ENCODE measurements around the gene NXPE3.
A peak's percentile ranks its signal among the peaks of the same experiment; 100 is the strongest.

Gene NXPE3

DNA sequence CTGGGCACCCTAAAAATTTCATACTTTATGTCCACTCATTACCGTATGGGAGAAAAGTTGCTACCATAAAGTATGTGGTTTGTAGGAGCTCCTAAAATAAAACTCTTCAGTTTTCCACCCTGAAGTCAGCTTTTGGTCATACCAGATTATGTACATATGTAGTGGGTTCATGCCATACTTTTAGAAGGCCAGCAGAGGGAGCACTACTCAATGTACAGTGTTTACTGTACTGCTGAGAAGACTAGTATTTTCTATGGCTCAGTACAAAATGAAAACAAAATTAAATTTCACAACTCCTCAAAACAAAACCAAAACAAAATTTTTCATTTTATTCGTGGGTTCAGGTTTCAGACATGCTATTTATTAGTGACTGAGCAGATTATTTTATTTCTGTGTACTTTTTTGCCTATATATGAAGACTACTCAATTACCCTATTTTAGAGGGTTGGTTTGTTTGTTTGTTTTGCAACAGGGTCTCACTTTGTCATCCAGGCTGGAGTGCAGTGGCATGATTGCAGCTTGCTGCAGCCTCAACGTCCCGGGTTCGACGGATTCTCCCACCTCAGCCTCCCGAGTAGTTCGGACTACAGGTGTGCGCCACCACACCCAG, 24.3 kb downstream of the NXPE3 start:
- no peak for DNase-seq (ENCODE audit: low read depth)

- no peak for DNase-seq (ENCODE audit: low read depth)
Observed at GRCh38 chr3:101803939-101804338, 24.9 kb downstream of the NXPE3 start.

GRCh38 chr3:101806491-101806890, 27.5 kb downstream of the NXPE3 start:
- DNase-seq (ENCODE audit: low read depth), result no peak

GRCh38 chr3:101807888-101808287, 28.9 kb downstream of the NXPE3 start:
- DNase-seq (ENCODE audit: low read depth), result no peak

DNA sequence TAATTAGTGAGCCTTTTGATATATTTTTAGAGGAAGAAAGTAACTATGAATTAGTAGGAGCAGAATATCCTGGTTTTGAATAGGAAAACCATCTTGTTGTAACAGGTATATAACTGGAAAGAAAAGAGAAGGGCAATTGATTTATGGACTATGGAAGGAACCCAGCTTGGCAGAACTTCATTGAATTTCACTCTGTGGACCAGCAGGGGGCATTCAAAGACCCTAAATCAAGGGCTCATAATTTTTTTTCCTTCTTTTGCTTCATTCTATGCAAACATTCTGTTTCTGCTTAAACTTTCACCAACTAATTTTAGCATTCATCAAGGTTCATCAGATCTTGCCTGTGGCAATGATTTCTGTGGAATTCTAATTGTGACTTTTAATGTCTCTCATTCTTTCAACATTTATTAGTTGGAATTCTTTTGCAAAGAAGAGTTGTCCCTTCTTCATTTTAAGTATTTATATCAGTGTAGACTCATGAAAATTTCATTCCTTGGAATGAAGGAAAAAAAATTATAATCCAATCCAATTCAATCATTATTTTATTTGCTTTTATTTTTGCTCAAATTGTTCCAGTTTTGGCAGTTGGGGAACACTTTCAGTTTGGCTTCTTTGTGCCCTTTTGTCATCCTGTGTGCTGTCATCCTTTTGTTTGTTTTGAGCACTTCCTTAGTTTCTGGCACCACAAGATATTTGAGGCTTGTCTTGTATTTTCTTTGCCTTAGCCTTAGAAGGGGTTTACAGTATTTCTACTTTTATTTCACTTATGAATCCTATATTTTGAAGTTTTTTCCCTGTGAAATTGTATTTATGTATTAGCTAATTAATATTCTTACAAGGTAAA, 30.4 kb downstream of the NXPE3 start:
- no peak for DNase-seq (ENCODE audit: low read depth)

- DNase-seq (ENCODE audit: low read depth), result no peak
Observed at GRCh38 chr3:101810022-101810418, 31.0 kb downstream of the NXPE3 start.

DNA sequence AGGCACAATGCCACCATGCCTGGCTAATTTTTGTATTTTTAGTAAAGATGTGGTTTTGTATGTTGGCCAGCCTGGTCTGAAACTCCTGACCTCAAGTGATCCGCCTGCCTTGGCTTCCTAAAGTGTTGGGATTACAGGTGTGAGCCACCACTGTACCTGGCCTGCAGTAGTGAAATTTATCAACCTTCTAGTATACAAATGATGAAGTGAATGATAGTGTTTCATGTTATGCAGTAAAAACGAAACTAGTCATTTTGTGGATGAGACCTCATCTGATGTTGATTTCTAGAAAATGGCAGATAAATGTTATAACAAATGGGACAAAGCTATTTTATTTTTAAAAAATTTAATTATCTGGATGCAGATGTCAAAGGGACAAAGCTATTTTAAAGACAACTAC, 32.9 kb downstream of the NXPE3 start:
- no peak for DNase-seq (ENCODE audit: low read depth)

- no peak for DNase-seq (ENCODE audit: low read depth)
Observed at GRCh38 chr3:101812895-101813294, 33.9 kb downstream of the NXPE3 start.

DNA sequence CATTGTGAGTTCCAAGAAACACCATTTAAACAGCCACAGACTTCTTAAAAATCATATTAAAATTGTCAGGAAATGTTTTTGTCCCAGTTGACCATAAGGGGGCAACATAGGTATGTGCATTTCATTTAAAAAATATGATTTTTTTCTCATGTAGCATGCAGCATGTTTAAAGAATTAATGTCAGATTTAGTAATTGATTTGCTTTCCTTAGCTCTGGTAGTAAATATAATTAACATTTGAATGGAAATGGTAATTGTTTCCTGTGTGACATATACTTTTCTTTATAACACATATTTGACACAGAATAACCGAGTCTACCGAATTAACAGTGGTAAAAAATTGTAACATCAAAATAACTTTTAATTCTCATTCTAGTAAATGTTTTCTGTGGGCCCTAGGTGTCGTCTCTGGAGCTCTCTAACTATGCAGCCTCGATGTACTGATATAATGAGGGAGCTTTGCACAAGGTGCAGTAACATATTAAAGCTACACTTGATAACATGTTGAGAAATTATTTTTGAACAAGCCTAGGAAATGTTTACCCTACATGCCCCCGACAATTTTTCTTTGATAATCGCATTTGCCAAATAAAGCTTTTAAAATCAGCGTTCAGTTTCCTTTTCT, 34.9 kb downstream of the NXPE3 start:
- DNase-seq (ENCODE audit: low read depth), result no peak

DNA sequence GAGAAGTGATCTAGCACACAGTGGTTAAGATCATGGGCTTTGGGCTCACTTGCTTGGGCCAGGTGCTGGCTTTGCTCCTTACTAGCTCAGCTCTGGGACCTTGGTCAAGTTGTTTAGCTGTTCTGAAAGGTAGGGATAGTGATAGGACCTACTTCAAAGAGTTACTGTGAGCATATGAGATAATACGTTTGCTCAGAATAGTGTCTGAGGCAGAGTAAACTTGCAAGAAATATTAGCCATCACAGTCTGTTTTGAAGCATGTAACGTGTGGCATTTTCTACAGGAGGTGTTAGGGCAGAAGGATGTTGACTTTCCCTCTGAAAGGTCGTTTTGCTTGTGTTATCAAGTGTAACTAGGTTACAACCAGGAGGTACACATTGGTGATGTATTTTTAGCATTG, 35.8 kb downstream of the NXPE3 start:
- no peak for DNase-seq (ENCODE audit: low read depth)

- DNase-seq (ENCODE audit: low read depth), result no peak
Observed at GRCh38 chr3:101816215-101817149, 37.5 kb downstream of the NXPE3 start.

- DNase-seq (ENCODE audit: low read depth), result no peak
Observed at GRCh38 chr3:101817992-101818391, 39.0 kb downstream of the NXPE3 start.

- DNase-seq (ENCODE audit: low read depth), result no peak
Observed at GRCh38 chr3:101819649-101820206, 40.7 kb downstream of the NXPE3 start.

DNA sequence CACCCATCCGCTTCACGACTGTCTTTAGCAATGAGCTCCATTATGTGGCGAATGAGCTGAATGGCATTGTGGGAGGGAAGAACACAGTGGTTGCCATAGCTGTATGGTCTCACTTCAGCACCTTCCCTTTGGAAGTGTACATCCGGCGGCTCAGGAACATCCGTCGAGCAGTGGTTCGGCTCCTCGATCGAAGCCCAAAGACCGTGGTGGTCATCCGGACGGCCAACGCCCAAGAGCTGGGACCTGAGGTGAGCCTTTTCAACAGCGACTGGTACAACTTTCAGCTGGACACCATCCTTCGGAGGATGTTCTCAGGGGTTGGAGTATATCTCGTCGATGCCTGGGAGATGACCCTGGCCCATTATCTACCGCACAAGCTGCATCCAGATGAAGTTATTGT, 42.5 kb downstream of the NXPE3 start:
- DNase-seq (ENCODE audit: low read depth), result no peak

- no peak for DNase-seq (ENCODE audit: low read depth)
Observed at GRCh38 chr3:101823525-101823924, 44.5 kb downstream of the NXPE3 start.

DNA sequence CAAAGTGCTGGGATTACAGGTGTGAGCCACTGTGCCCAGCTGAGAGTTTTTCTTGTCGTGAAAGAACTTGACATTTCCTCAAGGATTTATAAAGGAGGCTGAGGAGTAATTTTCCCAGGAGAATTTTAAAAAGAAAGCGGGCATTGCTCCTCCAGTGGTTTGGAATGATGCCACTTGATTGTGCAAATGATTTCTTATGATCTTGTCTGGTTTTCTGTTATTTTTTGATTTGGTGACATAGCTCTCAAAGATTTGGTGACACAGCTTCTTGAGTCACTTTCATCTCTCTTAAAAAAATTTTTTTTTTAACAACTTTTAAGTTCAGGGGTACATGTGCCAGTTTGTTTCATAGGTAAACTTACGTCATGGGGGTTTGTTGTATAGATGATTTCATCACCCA, 45.7 kb downstream of the NXPE3 start:
- DNase-seq (ENCODE audit: low read depth), result no peak

GRCh38 chr3:101825904-101826445, 47.0 kb downstream of the NXPE3 start:
- no peak for DNase-seq (ENCODE audit: low read depth)

- peak; percentile 54 for DNase-seq (ENCODE audit: low read depth)
Observed at GRCh38 chr3:101827211-101828174, 48.5 kb downstream of the NXPE3 start.

- no peak for DNase-seq (ENCODE audit: low read depth)
Observed at GRCh38 chr3:101828276-101828675, 49.3 kb downstream of the NXPE3 start.

DNA sequence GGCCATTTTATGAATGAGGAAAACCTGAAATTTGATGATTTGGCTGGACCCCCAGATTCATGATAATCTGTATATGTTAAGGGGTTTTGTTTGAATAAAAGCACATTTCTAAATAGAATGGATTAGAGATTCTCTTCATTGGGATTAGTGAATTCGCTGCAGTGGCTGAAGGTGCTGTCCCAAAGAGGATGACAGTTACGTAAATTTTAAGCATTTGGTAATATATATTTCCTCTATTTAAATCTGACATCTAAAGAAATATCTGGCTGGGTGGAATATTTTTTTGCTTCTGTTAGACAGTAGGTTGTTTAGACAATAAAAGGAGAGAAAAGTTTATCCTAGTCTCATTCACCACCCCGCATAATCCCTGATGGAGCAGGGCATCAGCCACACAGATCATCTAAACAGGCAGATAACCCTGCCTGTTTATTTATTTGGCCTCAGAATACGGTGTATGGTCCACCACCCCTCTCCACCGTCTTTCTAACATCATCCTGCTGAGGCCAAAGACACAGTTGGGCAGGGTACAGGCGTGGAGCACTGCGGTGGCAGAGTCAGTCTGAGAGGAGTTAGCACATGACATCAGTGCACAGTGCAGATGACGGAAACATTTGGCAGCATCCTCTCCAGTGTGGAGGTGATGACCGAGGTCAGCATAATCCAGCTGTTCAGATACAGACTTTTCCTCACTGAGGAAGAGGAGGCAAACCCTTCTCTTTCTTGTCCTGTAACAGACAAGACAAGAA, 49.9 kb downstream of the NXPE3 start:
- peak; percentile 23 for DNase-seq (ENCODE audit: low read depth)

Data from activated T-helper 1 cell treated with Interleukin-2 at 50 U/mL for 16 hours (primary cell).